ENCODE results near the gene MICAL3.

The MICAL3 gene

DNA sequence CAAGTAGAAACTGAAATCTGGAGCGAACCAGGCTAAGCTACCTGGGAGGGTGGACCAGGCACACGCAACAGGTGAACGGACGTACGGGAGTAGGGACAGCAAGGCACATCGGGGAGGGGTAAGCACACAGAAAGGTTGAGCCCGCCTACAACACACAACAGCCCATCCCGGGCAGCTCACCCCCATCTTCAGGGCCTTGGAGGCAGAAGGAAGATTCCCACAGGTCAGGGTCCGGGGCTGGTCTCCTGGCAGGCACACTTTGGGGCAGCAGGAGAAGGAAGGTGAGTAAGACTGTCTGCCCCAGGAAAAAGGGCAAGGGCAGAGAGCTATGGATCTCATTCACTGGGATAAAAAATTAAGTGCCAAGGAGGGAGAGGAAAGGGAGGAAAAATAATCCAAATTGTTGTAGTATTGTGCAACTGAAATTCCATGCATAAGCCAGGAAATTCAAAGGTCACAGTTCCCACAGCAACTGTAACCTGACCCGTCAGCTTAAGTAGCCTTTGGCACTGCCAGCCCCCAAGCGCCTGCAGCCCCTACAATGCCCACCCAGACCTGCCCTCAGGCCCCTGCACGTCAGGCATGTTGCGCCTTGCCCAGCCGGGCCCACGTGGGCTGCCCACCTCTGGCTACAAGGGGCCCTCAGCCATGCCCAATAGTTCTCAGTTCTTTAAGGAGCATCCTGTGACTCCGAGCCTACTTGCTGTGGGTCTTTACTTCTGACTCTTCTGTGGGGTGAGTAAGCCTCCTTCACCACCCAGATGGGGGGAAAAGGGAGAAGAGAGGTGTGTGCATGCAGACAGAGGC is 51.8 kb downstream of the MICAL3 start:
- DNase-seq (ENCODE audit: low read depth in 2 of 2): no peak

DNA sequence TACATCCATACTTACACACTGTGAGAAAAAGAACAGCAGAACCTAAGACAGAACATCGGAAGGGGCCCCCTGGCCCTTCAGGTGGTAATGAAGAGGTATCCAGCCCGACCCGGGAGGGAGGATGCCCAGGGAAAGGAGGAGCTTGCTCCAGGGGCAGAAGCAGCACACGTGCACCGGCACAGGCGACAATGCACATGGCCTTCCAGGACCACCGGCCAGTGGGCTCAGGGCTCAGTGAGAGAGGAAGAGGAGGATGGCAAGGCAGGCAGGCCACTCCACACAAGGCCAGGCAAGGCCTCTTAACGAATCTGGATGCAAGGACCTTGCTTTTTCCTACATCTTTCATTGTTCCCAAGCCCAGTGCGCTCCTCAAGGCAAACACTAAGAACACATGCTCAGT is 52.6 kb downstream of the MICAL3 start:
- DNase-seq (ENCODE audit: low read depth in 2 of 2): no peak

DNA sequence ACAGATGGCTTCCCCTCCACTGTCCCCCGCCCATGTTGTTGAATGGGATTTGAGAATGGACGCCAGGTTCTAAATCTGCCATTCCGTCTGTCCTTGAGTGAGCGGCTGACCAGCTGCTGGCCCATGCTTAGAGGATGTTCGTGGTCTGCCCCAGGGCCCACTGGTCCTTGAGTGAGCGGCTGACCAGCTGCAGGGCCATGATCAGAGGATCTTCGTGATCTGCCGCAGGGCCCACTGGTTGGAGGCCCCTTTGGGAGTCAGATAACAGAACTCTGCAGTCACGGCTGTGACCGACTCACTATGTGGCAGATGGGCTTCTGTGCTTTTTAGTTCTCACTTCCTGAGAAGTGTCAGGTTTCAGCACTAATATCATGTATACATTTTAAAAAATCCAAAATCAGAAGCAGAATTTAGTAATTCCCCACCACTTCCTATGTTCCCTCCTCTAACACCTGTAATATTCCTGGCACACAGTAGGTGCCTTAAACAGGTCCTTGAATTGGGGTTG is 54.1 kb downstream of the MICAL3 start:
- no peak for DNase-seq (ENCODE audit: low read depth in 2 of 2)

DNA sequence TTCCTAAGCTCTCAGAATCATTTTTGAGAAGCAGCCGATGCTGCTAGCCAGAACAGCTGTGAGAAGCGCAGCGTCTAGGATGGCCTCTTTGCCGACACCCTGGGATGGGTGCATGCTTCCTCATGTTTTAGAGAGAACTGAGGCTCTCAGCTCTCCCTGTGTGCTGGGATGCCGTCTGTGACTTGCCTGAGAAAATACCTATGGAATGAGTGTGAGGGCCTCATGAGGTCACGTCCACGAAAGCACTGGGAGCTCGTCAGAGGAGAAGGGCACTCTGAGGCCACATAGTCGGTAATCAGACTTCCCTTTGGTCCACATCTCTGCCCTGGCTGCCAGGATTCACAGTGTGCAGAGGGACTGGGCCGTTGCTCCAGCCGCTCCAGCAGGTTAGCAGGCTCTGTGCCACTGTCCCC is 54.7 kb downstream of the MICAL3 start:
- DNase-seq (ENCODE audit: low read depth in 2 of 2): no peak

DNA sequence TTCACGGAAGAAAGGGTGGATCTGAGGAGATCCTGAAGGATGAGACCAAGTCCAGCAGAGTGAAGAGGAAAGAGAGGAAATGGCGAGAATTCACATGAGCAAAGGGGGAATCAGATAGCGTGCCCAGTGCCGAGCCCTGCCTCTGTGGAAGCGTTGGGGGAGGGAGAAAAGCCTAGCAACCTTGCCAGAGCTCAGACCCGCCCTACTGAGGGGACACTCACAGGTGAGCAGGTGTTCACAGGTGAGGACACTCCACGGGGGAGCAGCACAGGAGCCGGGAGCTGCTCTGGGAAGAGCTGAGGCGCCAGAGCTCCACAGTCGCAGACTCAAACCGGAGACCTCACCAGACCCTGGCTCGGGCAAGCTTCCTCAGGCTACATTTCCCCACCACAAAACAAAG is 56.2 kb downstream of the MICAL3 start:
- no peak for DNase-seq (ENCODE audit: low read depth in 2 of 2)

DNA sequence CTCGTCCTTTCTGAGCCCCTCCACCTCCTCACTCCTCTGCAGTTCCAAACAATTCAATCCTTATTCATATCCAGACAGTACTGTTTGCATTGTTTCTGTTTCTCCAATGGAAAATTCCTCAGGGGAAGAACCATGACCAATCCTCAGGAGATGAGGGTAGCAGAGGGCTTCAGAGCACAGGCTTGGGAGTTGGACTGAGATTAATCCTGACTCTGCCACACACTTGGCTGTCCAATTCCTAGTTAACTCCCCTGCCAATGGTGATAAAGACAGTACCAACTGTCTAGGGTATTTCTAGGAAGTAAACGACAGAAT is 58.0 kb downstream of the MICAL3 start:
- DNase-seq (ENCODE audit: low read depth in 2 of 2): no peak

DNA sequence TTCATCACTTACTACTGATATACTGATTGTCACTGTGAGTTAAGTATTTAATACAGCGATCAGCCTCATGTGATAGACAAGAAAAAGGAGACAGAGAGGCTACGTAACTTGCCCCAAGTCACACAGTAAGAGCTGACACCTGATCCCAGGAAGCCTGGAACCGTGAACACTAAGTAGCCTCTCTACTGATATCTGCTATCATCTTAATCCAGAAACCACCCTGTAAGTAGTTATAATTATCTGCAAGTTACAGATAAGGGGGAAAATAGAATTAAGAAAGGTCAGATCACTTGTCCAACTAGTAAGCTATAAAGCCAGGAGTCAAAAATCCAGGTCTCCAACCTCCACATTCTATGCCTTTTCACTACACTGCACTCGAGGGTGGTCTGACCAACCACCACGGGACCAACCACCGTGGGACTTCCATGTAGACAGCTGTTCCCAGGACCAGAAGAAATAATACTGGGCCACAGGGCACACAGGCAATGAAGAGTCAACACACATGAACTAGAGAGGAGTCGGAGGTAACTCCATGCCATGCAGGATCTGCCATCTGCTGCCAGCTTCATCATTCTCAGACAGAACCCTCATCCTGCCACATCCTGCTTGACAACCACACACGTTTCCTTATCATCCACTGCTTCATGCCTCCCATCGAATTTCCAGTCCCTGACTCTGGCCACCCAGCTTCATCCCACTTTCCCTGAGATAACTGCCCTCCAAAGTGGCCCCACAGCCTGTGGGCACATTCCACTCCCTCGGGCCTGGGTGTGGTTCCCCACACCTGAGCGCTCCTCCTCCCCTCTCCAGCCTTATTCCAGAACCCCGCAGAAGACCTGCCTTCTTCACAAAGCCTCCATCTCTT is 58.6 kb downstream of the MICAL3 start:
- DNase-seq (ENCODE audit: low read depth in 2 of 2): no peak

DNA sequence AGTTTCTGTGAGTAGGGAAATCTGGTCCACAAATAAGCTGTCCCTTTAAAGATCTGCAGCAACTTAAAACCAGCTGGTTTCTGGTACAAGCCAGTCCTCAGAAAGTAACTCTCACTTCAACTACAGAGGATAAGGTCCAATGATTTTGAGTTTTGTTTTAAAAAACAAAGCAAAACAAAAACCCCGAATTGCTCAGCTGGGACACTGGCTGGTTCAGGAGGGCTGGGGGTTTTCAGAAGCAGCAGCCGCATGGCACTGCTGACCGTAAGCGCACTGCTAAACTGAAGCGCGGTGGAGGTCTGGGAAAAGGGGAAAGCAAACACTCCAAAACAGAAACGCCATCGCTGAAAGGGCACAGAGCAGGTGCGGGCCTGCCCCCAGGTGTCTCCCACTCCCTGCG is 59.7 kb downstream of the MICAL3 start:
- DNase-seq (ENCODE audit: low read depth in 2 of 2): no peak

DNA sequence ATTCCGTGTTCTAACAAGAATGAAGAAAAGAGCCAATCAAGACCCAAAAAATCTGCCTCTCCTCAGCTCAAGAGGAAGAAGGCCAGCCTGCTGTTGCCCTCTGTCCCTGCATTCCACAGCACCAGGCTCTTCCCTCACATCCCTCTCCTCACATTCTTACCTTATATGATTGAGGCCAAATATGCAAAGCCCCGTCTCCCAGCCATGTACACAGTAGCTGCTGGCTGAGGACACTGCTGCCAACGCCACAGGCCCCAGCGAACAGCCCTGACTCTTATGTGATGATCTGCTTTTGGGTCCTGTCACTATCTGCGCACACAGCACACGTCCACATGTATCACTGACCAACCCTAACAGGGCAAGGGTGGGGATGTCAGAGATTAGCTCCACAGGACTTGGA is 60.2 kb downstream of the MICAL3 start:
- no peak for DNase-seq (ENCODE audit: low read depth in 2 of 2)

DNA sequence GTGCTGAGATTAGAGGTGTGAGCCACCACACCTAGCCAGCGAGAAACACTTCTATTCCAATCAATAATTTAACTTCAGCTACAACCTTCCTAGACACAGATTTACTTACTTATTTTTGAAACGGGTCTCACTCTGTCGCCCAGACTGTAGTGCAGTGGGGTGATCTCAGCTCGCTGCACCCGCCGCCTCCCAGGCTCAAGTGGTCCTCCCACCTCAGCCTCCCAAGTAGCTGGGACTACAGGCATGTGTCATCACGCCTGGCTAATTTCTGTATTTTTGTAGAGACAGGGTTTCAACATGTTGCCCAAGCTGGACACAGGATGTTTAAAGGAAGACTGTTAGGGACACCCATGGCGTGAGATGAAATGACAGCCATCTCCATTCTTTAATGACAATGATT is 61.3 kb downstream of the MICAL3 start:
- DNase-seq (ENCODE audit: low read depth in 2 of 2): no peak

DNA sequence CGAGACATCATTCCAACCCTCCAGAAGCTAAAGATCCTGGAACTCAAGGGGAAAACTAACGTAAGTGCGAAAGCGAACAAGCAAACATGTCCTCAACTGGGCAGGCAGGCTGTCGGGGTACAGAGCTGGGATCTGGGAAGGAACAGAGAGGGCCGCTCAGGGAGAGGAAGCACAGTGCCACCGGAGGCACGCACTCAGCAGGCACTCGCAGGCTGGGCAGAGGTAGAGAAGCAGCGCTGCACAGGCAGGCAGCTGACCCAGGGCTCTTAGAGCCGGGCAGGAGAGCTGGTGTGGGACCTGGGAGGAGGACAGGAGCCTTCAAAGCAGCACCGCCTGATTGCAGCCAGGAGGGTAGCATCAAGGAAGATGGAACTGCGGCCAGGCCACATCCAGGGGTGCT is 62.2 kb downstream of the MICAL3 start:
- no peak for DNase-seq (ENCODE audit: low read depth in 2 of 2)

DNA sequence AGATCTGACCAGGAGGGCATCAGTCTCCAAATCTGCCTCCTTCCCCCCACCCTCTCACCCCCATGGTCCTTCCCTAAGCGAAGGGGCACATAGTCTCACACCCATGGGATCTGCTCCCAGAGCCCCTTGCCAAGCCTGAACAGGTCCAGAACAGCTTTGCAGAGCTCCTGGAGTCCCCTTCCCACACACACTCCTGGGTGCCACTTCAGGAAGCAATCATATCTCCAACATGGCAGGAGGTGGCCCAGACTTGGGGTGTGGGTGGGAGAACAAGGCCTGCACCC is 63.0 kb downstream of the MICAL3 start:
- no peak for DNase-seq (ENCODE audit: low read depth in 2 of 2)

DNA sequence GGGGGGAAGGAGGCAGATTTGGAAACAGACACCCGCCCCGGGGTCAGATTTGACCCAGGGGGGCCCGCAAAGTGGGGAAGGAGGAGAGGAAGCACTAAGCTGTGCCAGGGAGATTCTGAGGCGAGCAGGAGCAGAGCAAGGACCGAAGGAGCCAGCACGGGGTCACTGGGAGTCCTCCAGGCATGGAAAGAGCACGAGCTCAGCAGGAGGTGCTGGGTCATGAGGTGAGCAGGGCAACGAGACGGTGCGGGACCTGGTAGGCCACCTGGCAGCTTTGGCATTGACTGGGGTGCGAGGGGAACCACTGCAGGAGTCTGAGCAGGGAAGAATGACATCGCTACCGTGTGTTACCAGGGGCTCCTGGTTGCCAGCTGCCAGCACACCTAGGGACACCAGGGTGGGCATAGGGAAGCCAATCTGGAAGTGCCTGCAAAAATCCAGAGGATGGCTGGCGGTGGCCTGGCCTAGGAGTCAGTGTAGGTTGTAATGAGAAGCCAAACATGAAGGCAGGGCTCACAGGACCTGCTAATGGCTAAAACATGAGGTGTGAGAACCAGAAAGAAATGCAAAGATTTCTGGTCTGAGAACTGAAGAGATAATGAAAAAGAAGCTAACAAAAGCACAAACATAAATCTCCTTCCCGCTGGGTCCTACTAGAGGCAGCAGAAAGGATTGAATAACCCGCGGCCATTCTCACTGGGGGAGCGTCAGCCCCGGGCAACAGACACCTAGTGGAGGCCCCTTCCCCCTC is 63.5 kb downstream of the MICAL3 start:
- DNase-seq (ENCODE audit: low read depth in 2 of 2): no peak

DNA sequence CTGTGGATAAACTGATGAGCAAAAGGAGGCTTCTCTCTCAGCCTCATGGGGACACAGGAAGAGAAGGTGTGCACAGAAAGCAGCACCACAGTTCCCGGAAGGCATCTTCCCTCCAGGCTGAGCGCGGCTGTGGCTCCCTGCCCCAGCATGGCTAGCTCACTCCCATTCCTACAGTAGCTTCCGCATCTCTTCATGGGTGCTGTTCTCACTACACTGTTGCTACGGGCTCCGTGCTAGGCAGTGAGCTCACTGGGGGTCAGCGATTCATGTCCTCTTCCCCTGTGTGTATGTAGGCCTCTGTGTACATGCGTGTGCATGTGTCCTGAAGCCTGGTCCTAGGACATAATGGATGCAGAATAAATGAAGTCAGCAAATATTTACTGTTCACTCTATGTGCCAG is 64.3 kb downstream of the MICAL3 start:
- DNase-seq (ENCODE audit: low read depth in 2 of 2): no peak

DNA sequence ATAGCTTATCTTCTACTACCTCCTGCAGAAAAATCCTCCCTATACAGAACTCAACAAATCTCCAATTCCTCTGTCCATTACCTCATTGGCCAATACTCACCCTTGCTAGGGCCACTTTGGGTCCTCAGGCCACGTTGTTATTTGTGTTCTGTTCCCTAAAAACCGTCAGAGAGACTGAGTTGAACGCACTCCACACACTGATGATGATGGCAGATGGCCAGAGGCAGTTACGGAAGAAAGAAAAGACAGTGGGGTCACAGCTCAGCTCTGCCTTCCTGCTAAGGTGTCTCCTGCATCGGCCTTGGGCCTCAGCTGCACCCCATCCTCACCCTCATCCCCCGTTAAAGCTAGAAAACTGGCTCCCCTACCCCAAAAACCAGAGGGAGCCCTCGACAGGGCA is 66.2 kb downstream of the MICAL3 start:
- no peak for DNase-seq (ENCODE audit: low read depth in 2 of 2)

DNA sequence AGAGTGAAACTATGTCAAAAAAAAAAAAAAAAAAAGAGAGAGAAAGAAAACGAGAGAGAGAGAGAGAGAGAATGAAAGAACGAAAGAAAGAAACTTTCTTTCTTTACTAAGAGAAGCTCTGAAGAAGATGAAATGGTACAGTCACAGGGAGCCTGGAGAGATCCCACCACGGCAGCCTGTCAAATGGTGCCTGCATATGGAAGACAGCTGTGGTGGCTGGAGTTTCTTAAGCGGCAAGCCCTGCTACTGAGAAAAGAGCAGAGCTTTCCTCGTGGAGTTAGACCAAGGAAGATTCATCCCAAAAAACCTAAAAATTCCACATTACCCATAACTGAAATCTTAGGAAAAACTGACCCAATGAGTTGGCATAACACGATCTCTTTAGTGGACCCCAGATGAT is 66.7 kb downstream of the MICAL3 start:
- DNase-seq (ENCODE audit: low read depth in 2 of 2): no peak

DNA sequence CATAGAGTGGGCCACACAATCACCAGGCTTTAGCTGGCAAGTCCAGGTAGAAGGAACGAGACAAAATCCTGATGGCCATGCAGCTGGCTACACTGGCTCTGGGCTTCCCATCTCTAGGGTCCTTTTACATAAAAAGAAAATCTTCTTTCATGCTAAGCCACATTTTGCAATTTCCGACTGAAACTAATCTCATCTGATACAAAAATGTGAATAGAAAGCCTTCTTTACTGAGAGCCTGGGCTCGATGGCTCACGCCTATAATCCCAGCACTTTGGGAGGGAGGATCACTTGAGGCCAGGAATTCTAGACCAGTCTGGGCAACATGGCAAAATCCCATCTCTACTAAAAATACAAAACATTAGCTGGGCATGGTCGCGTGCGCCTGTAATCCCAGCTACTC is 67.2 kb downstream of the MICAL3 start:
- DNase-seq (ENCODE audit: low read depth in 2 of 2): no peak

DNA sequence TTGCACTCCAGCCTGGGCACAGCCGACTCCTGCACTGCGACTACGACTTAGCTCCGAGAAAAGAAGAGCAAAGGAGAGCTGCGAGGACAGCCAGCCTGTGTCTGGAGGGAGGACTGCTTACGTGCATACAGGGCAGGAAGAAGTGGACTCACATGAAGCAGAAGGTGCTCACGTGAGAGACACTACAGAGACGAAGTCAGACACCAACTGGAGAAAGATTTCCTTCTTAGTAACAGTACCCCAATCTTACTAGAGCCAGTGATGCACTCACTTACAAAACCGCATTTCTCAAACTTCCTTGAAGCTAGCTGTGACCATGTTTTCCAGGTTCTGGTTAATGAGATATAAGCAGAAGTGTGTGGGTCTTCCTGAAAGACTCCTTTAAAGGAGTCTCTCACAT is 67.7 kb downstream of the MICAL3 start:
- no peak for DNase-seq (ENCODE audit: low read depth in 2 of 2)

DNA sequence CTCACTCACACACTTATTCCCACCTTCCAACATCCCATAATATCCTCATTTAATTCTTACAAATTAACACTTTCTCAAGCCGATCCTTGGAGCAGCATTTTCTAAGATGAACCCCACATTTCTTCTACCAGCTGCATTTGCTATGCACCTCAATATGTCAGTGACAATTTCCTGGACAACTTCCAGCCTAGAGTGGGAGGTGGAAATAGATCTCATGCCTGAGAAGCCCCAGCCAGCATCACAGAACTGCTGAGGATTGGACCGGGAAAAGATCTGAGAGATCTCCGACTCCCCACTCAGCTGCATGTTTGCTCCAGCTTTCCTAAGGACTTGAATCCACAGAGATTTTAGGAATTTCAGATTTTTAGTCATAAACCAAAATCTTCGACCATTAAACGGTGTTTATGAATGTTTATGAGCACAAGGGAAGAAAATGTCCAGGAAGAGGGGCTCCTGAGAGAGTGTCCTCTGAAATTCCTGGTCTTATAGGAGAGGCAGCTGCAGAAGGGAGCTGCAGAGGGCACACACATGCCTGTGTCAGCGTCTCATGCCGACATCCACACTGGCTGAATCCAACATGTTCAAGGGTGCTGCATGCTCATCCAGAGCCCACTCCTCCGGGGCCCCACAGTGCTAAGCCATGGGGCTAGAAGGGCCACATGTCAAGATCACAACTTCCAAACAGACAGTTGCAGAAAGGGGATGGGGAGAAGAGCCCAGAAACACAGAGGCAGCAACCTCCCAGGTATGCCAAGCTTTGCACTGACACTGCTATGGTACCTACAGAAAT is 68.6 kb downstream of the MICAL3 start:
- no peak for DNase-seq (ENCODE audit: low read depth in 2 of 2)

DNA sequence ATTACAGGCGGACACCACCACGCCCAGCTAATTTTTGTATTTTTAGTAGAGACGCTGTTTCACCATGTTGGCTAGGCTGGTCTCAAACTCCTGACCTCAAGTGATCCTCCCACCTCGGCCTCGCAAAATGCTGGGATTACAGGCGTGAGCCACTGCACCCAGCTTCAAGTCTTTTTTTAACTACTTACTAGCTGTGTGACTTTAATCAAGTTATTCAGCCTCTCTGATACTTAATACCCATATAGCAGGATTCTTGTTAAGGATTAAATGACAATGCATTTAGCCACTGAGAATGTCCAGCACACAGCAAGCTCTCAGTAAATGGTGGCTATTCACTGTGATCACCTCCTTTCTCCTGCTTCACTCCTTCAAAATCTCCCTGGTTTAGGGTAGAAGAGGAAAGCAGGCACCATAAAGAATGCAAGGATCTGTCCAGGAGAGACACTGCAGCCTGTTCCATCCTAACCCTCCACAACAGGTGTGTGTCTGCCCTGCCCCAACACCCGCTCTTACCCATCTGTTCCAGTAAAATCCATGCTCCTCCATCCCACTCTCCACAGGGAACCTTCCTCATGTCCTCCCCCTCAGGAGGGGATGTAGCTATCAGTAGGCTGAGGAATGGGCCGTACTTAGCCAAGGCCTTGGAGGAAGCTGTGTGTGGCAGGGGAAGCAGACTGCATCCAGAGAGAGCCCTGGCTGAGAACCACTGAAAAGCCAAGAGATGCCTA is 69.3 kb downstream of the MICAL3 start:
- DNase-seq (ENCODE audit: low read depth in 2 of 2): no peak

DNA sequence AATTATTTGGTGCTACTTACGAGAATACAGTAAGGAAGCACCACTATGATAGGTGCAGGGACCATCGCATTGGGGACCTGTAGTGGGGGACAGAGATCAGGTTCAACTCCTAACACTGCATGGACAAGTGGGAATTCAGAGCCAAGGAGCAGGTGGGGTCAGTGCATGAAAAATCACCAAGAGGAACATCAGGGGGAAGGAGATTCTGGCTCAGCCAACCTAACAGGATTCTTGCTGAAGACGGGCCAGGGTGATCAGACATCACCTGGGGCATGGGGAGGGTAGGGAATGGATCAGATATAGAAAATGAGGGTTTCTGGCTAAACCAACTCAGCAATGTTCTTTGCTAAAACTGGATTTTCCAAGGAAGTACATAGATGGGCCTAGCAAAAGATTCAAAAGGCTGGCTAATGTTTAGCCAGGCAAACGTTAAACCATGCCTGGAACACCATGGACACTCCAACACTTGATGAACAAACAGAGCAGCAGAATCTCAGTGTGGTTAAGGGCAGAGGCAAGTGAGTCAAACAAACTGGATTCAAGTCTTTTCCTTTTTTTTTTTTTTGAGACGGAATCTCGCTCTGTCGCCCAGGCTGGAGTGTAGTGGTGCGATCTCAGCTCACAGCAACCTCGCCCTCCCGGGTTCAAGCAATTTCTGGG is 70.0 kb downstream of the MICAL3 start:
- no peak for DNase-seq (ENCODE audit: low read depth in 2 of 2)
